ENCODE data around the gene KCNT1. TPM values are rescaled to one million over a fixed set of nuclear protein-coding genes. Genes with fewer than 3 reads are reported as not detected.

KCNT1 gene
- total RNA-seq, 1 experiment from 2014 or later, result 0.68 TPM

DNA sequence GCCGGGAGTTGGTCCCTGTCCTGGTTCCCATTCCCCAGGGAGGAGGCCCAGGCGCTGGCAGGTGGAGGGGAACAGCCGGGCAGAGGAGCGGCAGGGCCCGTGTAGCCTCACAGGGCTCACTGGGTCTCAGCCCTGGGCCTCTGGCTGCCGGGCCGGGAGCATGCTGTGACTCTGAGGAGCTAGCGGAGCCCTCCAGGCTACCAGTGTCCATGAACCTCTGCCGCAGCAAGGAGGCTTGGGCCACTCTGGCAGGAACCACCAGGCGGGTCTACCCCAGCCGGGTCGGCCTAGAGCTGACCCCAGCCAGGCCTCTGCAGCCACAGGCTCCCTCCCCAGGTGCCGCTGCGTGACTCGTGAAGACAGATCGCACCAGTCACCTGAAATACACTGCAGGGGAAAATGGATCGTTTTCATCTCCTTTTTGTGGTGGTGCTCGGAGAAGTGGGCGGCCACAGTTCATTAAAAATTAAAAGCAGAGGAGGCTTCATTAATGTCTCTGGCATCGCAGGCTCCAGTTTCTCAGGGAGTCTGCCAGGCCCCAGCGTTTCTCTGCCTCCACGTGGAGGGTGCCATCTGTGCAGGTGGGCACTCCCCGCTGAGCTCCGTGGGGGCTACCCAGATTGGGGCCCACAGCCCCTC, 43.8 kb downstream of the KCNT1 start:
- Histone ChIP-seq H3K9ac (ENCODE audit: extremely low read depth, insufficient read length, low read length) (no peak overlapping the region), H2BK15ac (ENCODE audit: low read depth, low read length) (no peak overlapping the region), H3K23me2 (ENCODE audit: insufficient read length, low read depth, low read length, poor library complexity, severe bottlenecking) (no peaks in the 10 kb centered on the region), H3K4me1 (ENCODE audit: insufficient read depth, low read length) (no peaks in the 10 kb centered on the region), H2AFZ (ENCODE audit: low read length) (no peak overlapping the region), H2BK20ac (ENCODE audit: low read depth, low read length, poor library complexity, severe bottlenecking) (no peak overlapping the region), H3K27ac (ENCODE audit: insufficient read length, low read depth, low read length) (no peak overlapping the region), H4K91ac (ENCODE audit: insufficient read length, low read depth, low read length) (no peak overlapping the region), H3K4ac (ENCODE audit: low read depth, low read length) (no peak overlapping the region), H3K23ac (ENCODE audit: insufficient read length, low read depth, low read length) (no peak overlapping the region), H3T11ph (ENCODE audit: low read length) (no peak overlapping the region), H2BK12ac (ENCODE audit: insufficient read length, low read depth, low read length) (no peak overlapping the region), H3K18ac (ENCODE audit: insufficient read length, low read depth, low read length) (no peak overlapping the region), H2BK5ac (ENCODE audit: insufficient read length, low read length) (no peak overlapping the region), H2AK5ac (ENCODE audit: insufficient read length, low read length) (no peak overlapping the region), H4K5ac (ENCODE audit: insufficient read length, low read depth, low read length) (no peak overlapping the region), H2BK120ac (ENCODE audit: low read depth, low read length, poor library complexity, severe bottlenecking) (no peak overlapping the region), H3K9me3 (ENCODE audit: control insufficient read depth, low read depth, low read length) (no peaks in the 10 kb centered on the region), H4K20me1 (ENCODE audit: control insufficient read depth, insufficient read depth, insufficient read length) (no peaks in the 10 kb centered on the region), H3K79me1 (ENCODE audit: insufficient read depth, low read depth, low read length, poor library complexity, severe bottlenecking) (no peaks in the 10 kb centered on the region), H3K56ac (ENCODE audit: insufficient read length, low read depth, low read length) (no peak overlapping the region), H3K27me3 (ENCODE audit: insufficient read depth, low read length) (no peaks in the 10 kb centered on the region), H3K79me2 (ENCODE audit: insufficient read depth, low read length) (no peaks in the 10 kb centered on the region), H4K8ac (replicated peaks; ENCODE audit: insufficient read length, low read depth, low read length) (no peak overlapping the region), H3K14ac (ENCODE audit: insufficient read depth, low read length) (no peak overlapping the region; the same call in 1 of the 2 replicates), H3K4me2 (ENCODE audit: insufficient read depth, insufficient read length, low read length) (no peak overlapping the region)
- H3K27ac Mint-ChIP-seq, result no peak overlapping the region
- no peaks in the 10 kb centered on the region for H3K27me3 Mint-ChIP-seq (ENCODE audit: low read depth)
- no peak for DNase-seq
- no CpG with 5 or more reads among the region's 24 CpGs for WGBS (ENCODE audit: extremely low coverage, insufficient read length, low lambda C conversion rate)
- H3K4me3 Mint-ChIP-seq, result no peak overlapping the region
- TF ChIP-seq, protein P1, sequence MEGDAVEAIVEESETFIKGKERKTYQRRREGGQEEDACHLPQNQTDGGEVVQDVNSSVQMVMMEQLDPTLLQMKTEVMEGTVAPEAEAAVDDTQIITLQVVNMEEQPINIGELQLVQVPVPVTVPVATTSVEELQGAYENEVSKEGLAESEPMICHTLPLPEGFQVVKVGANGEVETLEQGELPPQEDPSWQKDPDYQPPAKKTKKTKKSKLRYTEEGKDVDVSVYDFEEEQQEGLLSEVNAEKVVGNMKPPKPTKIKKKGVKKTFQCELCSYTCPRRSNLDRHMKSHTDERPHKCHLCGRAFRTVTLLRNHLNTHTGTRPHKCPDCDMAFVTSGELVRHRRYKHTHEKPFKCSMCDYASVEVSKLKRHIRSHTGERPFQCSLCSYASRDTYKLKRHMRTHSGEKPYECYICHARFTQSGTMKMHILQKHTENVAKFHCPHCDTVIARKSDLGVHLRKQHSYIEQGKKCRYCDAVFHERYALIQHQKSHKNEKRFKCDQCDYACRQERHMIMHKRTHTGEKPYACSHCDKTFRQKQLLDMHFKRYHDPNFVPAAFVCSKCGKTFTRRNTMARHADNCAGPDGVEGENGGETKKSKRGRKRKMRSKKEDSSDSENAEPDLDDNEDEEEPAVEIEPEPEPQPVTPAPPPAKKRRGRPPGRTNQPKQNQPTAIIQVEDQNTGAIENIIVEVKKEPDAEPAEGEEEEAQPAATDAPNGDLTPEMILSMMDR (conservative IDR thresholded peaks at IDR 0.05), result no peak
- no peaks in the 10 kb centered on the region for H3K36me3 Mint-ChIP-seq (ENCODE audit: insufficient read depth in 1 of 3, low read depth in 3 of 3)
- no peaks in the 10 kb centered on the region for H3K9me3 Mint-ChIP-seq
- H3K4me1 Mint-ChIP-seq, result peaks cover 0 to 9% of the 10 kb centered on the region in 2 experiments; a peak in 2 of 4 replicates
